GM19452 (cell line): Measurements from ENCODE around the gene MARCHF10.
"Not testable (repeated sequence)": the region's sequence is repeated elsewhere in the genome, so short reads cannot be mapped to it uniquely, and the experiment has no call there.

ENCODE experiments used
- ATAC-seq: cut with Tn5 transposase; IDR thresholded peaks from one replicate; pipeline ENCODE4 v1.9.1; 2021; ENCODE audit not compliant: unreplicated experiment

MARCHF10 gene

DNA sequence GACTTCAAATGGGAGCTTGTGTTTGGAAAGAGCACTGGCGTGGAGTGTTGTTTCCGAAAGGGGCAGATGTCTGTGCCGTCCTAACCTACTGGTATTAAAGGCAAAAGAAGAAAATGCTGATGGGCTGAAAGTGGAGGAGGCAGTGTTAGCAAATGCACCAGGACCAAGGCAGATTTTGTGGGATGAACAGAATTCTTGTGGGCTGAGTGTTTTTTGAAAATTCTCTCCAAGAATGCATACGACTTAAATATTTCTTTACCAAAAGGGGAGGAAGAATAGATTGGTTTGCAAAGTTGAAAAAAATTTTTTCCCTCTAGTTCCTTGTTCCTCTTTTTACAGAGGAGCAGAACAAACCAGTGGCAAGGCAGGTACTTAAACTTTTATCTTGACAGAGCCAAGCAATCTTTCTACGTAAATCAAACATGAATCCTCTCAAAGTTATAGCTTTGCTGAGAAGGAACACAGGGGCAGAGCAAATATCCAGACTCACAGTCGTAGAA, 16.8 kb downstream of the MARCHF10 start:
- no peak for ATAC-seq

DNA sequence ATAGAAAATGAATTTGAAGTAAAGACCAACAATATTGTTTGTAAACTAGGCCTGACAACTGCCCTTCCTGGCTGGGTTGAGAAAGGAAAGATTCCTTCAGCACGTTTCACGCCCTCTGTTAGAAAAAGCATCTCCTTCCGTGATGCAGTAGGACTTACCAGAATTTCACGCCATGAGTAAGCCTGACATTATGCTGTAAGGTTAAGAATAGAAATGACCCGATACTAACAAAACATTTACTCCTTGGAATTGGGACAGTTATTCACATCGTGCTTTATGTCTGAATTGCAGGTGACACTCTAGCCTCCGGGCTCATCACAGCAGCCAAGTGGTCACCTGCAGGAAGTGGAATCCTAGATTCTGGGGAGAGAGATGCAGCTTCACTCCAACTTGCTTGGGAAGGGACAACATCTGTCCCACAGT, 17.5 kb downstream of the MARCHF10 start:
- ATAC-seq: no peak

GRCh38 chr17:62787366-62787765, 20.7 kb downstream of the MARCHF10 start:
- no peak for ATAC-seq

- ATAC-seq: no peak
Observed at GRCh38 chr17:62786646-62787045, 21.5 kb downstream of the MARCHF10 start.

GRCh38 chr17:62785983-62786382, 22.1 kb downstream of the MARCHF10 start:
- ATAC-seq: not testable (repeated sequence)

GRCh38 chr17:62782730-62783270, 25.3 kb downstream of the MARCHF10 start:
- no peak for ATAC-seq

GRCh38 chr17:62781831-62782251, 26.3 kb downstream of the MARCHF10 start:
- no peak for ATAC-seq

GRCh38 chr17:62781356-62781755, 26.8 kb downstream of the MARCHF10 start:
- ATAC-seq: no peak

DNA sequence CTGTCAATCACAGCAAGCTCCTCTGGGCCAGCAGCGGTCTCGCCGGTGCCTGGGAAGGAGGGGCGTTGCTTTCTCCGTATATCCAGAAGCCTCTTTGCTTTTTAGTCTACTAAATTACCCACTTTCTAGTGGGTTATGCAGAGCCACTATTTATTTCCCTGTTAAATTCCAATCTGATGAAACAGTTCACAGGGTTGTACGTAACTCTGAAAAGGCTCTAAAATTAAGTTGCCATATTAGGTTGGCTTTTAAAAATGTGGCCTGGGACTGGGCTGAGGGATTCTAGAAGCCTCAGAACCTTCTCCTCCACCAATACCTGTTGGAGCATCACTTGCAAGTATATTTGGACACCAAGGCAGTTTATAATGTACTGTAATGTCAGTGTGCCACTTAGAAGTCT, 27.2 kb downstream of the MARCHF10 start:
- ATAC-seq: no peak

GRCh38 chr17:62780269-62780668, 27.8 kb downstream of the MARCHF10 start:
- ATAC-seq: no peak

- no peak for ATAC-seq
Observed at GRCh38 chr17:62778990-62779681, 29.0 kb downstream of the MARCHF10 start.

- no peak for ATAC-seq
Observed at GRCh38 chr17:62775876-62776275, 32.2 kb downstream of the MARCHF10 start.

DNA sequence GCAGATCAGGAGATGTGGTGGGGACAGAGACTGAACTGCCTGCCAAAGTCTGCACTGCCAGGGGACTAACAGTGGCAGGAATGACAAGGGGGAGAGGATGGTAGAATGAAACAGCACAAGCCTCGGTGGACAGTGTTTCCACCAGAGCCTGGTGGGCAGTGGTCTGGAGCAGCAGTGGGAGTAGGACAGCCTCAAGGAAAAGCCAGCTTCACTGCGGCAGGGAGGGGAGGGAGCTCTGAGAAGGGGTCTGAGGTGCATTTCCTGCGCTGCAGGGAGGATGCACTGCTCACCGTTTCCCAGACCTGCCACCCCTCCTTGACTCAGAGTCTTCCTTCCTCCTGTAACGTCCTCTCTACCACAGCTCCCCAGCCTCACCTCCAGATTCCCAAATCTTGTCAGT, 33.8 kb downstream of the MARCHF10 start:
- ATAC-seq: no peak

GRCh38 chr17:62767997-62768396, 40.1 kb downstream of the MARCHF10 start:
- no peak for ATAC-seq

DNA sequence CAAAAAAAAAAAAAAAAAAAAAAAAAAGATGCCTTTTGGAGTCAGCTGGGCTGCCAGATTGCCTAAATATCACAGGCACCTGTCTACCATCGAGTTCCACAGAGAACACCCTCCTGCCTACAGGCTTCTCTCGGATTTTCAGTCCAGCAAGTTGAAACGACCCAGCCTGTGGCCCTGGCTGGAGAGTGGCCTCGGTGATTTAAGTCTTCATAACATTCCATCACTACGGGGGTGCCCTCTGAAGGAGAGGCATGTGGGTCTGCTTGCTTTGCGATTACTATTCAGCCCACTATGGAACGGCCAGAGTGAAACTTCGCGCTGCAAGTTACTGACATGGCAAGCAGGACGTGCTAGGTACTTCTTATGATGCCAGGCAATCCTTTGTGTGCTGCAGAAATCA, 42.8 kb downstream of the MARCHF10 start:
- ATAC-seq: no peak

DNA sequence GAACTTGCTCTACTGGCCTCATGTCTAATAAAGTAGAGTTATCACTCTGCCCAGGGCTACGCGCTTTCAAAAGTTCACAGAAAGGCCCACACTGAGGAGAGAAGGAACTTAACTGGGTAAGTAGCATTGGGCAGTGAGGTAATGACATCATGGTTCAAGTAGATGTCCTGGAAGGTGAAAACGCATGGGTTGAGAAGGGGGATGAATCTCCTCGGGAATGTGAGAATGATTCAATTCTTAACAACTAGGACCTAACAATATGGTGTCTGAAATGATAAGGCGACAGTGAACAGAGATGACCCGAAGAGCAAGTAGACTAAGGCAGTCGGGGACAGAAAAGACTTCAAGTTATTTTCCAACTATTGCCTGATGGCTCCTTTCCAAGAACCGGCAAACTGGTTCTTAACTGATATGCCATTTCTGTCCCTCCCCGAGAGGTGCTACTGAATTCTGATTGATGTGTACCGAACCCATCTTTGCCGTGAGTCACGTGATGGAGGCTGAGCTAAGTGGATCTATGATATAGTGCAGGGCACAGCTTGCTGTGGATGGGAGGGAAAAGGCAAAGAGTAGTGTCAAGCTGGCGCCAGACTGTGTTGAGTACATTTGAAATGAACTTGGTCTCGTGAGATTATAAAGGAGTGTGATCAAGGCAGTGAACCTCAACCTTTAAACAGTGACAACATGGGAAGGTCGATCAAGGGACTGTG, 44.1 kb downstream of the MARCHF10 start:
- ATAC-seq: no peak

GRCh38 chr17:62761884-62762283, 46.2 kb downstream of the MARCHF10 start:
- ATAC-seq: no peak

DNA sequence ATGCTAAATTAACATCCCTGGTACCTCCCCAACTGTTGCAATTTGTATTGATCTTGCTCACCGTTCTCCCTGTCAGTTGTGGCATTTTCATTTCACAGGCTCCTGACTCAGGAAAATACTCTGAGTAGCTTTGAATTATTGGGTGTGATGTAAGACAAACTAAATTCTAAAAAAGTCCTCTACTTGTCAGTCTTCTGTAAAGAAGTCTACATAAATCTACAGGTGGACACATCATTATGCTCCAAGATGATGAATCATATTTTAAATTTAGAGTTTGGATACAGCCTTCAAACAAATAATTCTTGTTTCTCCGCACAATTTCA, 47.2 kb downstream of the MARCHF10 start:
- ATAC-seq: no peak

DNA sequence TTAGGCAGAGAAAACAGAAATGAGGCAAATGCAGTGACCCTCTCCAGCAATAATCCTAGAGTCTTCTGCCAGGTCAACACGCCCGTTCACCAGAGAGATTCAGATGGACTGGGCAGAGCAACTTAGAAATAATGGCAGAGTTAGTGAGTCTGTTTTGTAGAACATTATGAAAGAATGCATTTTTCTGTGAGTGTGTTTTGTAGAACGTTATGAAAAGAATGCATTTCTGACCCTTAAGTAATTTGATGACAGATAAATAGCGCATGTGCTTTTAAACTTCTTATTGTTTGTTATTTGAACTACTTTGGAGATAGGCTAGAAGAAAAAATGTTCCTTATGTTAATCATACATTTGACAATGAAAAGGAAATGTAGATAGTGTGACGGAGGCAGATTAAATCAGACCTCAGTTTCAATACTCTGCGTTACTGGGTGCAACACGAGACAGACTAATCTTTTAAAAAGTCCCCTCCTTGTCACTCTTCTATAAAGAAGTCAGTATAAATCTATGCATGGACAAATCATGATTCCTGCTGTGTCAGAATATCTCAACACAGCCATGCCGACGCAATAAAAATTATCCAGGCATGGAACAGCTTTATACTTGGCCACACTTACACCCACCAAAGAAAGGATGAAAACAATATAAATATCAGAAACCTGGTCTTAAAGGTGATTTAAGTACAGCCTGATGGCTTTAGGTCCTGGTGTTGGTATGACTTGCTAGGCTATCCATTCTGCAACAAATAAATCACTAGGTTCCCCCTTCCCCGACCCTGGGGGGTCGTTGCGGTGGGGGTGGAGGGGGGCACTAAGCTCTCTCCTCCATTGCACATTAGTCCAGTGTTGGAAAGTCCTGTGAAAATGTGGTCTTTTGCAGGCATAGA, 47.8 kb downstream of the MARCHF10 start:
- ATAC-seq: no peak

- ATAC-seq: no peak
Observed at GRCh38 chr17:62757500-62757951, 50.6 kb downstream of the MARCHF10 start.

DNA sequence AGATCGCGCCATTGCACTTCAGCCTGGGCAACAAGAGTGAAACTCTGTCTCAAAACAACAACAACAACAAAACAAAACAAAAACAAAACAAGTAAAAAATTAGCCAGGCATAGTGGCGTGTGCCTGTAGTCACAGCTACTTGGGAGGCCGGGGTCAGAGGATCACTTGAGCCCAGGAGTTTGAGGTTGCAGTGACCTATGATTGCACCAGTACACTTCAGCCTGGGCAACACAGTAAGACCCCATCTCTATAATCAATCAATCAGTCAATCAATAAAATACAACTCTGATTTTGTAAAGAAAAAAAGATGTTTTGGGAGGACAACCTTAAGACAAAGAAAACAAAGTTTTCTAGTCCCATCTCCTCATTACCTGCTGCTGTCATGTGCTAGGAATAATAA, 51.9 kb downstream of the MARCHF10 start:
- no peak for ATAC-seq
